Astrocyte (in vitro differentiated cells and primary cell): ENCODE measurements around the gene NEURL1.

Experiments used
- CTCF ChIP-seq: IDR thresholded peaks from 2 replicates; pipeline ENCODE4 v1.5.1; 2011; ENCODE audit warnings: low read depth, mild to moderate bottlenecking, inconsistent platforms, low read length, moderate library complexity; ENCODE audit not compliant: insufficient read depth
- EZH2 ChIP-seq: IDR thresholded peaks from 2 replicates; pipeline ENCODE4 v1.6.1; 2012; ENCODE audit warnings: mild to moderate bottlenecking, low read length, inconsistent platforms; ENCODE audit not compliant: insufficient read depth

GRCh38 chr10:103587073-103587472, 93.6 kb downstream of the NEURL1 start:
- TF ChIP-seq CTCF (no peak), EZH2 (no peak)
